HCT116 (cell line): Measurements from ENCODE around the gene HMGB3. TPM values are rescaled to one million over a fixed set of nuclear protein-coding genes. Genes with fewer than 3 reads are reported as not detected.

Source experiments
- total RNA-seq: library from RNA; stranded (reverse); gene quantifications from one replicate; pipeline ENCODE4 v1.2.1, GENCODE V29; 2021; ENCODE audit not compliant: unreplicated experiment

HMGB3 gene
- total RNA-seq, 1 experiment from 2014 or later = 116 TPM

Other genes with a start within 250 kb of the HMGB3 start
- 6.2 TPM for gene CD99L2, start 84.7 kb upstream of the HMGB3 start, total RNA-seq
- not detected for gene GPR50, start 193.2 kb downstream of the HMGB3 start, total RNA-seq